NCI-H526 (cell line): Measurements from ENCODE around the gene SDF2.

Experiments
- DNase-seq, 2 experiments: peaks; one replicate each; lab custom pipeline; 2025; lab: John Stamatoyannopoulos, UW

SDF2 gene

GRCh38 chr17:28661635-28662526, at the start of gene SDF2, which contains the start of gene SUPT6H:
Gene SDF2, minus strand, starts transcription at chr17:28661906. Its CDS starts 30 bp downstream, at chr17:28661876.
Gene SUPT6H, plus strand, starts transcription at chr17:28662205. Its CDS starts 11,197 bp downstream, at chr17:28673402.
- DNase-seq, result peak; percentile 94 to 97

GRCh38 chr17:28710861-28711722, 49.4 kb upstream of the SDF2 start:
- DNase-seq, result peak; percentile 86 to 99

- DNase-seq, result no peak
Observed at GRCh38 chr17:28707339-28707720, 45.6 kb upstream of the SDF2 start.

DNA sequence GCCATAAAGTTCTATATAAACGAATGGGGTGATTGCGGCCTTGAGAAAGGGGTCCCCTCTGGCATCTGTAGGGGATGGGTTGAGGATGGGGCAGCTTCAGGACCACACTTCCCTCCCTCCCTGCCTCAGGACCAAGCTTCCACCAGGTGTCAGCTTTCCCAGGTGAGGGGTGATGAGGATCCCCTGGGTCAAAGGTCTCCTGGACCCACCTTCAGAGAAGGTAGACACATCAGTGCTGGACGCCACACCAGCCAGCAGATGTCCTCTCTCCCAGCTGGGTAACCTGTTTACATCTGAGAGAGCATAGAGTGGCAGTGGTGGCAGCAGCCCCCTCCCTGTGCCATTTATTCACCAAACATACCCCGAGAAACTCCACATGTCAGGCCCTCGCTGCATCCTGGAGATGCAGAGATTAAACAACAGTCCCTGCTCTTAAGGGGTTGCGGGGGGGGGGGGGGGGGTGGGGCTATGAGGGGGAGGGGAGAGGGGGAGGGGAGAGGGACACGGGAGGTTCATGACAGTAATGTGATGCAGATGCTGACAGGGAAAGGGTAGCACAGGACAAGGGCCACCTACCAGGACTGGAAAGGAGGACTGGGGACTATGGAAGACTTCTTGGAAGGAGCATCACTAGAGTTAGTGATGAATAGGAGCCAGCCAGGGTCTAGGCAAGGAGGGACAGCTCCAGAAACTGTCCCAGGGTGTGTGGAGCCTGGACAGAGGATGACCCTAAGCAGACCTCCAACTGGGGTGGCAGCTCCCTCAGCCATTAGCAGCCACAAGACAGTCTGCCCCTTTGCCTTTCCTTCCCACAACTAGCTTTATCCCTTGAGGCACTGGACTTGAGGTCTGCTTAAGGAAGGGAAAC, 45.0 kb upstream of the SDF2 start:
- no peak for DNase-seq

GRCh38 chr17:28705728-28706334, 44.1 kb upstream of the SDF2 start:
- no peak for DNase-seq

- DNase-seq, result no peak
Observed at GRCh38 chr17:28705074-28705659, 43.5 kb upstream of the SDF2 start.

- DNase-seq, result no peak
Observed at GRCh38 chr17:28704219-28704858, 42.6 kb upstream of the SDF2 start.

- DNase-seq, result no peak
Observed at GRCh38 chr17:28703552-28704218, 42.0 kb upstream of the SDF2 start.

DNA sequence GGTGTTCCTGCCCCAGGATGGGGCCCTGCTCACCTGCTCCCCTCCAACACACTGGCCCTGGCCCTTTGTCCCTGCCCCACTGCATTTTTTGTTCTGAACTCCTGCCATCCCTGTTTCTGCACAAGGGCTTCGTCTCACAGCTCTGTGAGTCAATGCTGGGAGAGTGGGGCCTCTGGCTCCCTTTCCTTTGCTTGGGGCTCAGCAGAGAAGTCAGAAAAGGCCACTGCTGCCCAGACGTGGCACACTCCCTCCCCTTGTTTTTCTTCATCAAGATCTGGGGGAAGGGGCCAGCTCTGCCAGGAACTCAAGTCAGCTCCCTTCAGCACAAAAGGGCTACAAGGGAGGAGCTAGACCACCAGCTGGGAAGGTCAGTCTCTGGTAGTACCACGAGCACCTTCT, 41.0 kb upstream of the SDF2 start:
- DNase-seq, result no peak

DNA sequence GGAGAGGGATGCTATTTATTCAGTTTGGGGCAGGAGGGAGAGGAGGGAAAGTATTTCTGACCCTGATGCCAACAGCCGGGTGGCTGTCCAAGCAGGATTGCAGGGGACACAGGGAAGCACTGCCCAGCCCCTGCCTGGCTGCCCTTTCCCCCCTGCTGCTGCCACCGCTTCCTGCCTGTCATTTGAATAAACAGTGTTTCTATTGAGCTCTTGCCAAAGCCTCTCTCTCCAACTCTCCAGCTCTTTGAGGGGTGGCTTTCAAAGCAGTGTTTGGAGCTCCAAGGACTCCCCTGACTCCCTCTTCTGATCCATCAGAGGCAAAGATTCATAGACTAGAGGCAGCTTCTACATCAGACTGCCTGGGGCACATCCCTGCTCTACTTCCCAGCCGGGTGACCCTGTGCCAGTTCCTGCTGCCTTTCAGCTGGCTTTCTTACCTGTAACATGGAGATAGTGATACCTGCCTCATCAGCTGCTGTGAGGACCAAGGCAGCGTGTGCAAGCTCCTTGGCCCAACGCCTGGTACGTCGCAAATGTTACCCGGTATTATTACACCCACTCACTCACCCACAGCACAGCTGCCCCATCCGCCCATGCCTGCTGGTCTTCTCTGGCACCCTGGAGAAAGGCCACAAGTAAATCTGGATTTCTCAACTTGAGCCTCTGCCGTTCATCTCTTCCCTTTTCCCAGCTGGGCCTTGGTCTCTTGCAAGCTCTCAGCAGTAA, 40.5 kb upstream of the SDF2 start:
- no peak for DNase-seq

DNA sequence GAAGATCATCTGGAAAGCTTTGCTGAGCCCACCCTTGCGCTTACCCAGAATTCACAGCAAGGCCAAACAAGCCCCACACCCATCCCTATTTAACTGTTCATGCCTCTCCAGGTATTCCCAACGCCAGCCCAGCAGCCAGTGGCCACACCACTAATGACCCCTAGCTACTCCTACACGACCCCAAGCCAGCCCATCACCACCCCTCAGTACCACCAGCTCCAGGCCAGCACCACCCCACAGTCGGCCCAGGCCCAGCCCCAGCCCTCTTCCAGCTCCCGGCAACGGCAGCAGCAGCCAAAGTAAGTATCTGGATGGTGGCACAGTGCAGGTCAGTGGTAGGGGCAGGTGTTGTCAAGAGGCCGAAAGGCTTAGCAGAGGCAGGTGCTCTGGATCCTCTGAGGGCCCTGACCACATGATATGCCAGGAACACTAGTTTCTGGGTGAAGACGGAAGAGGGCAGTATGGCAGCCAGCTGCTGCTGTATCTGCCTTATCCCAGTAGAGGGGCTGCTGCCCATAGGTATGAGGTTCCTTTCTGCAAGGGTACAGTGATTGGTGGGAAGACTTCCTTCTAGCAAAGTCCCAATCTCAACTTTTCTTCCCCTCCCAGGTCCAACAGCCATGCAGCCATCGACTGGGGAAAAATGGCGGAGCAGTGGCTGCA, 39.3 kb upstream of the SDF2 start:
- no peak for DNase-seq

DNA sequence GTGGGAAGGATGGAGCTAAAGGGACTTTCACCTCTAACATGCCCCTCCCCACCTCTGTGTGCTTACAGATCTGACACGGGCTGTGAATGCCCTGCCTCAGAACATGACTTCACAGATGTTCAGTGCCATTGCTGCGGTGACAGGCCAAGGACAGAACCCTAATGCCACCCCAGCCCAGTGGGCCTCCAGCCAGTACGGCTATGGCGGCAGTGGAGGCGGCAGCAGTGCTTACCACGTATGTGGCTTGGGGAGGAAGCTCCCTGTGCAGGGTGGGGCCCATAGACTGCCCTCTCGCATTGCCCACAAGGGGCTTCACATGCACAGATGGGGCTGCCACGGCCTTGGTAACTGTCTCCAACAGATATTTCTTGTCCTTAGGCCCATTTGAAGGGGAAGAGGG, 38.6 kb upstream of the SDF2 start:
- no peak for DNase-seq

DNA sequence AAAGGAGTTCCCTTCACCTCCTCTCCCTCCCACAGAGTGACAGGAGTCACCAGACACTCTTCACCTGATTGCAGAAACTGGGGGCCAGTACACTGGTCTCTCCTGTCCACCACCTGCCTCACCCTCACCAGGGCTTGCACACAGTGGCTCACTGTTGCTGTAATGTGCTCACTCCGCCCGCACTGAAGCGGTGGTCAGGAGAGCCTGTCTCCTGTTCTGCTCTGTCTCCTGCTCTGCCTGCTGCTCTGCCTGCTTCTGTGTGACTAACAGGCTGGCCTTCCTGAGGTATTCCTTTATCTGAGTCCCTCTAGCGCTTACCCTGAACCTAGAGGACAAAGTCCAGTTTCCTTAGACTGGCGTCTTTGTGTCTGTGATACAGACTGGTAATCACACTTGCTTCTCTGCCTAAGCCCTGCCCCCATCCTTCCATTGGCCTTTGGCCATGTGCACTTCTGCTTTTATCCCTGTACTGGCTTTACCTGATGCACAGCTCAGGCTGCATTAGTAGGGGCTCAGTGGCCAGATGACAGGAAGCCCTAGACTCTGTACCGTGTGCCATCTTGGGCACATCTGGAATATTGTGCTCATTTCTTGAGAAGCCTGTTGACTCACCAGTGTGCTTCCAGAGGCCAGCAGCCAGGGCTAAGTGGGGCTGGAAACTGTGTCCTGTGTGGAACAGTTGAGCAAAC, 36.7 kb upstream of the SDF2 start:
- DNase-seq, result peak; percentile 98

GRCh38 chr17:28693869-28694268, 32.2 kb upstream of the SDF2 start:
- DNase-seq, result no peak

DNA sequence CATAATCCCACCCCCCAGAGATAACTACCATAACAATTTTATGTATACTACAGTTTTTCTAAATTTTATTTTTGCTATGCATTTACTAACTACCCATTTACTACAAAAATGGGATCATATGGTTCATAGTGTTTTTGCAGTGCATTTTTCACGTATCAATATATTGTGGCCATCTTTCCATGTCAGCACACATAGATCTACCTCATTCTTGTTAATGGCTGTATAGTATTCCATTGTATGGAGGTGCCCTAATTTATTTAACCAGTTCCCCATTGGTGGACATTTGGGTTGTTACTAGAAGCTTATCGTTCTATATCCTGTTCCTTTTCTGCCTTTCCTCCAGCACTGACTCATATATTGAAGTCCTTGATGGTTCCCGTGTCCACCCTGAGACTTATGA, 27.3 kb upstream of the SDF2 start:
- DNase-seq, result no peak

DNA sequence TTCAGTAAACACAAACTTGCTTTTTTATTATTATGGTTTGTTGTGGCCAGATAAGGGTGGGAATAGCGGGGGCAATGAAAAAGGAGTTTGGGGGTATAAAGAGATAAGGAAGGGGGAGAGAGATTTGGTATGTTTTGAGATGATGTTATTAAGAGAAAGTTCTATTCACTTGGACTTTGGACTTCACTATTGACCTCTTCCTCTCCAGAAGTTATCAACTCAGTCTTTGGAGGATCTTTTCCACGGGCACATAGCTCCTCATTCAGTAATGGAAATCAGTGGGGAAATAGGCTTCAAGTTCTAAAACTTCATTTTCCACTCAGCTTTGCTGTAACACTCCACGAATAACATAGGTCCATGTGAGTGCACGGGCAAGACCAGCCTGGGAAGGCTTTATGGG, 26.8 kb upstream of the SDF2 start:
- DNase-seq, result no peak

- DNase-seq, result no peak
Observed at GRCh38 chr17:28686296-28686695, 24.6 kb upstream of the SDF2 start.

DNA sequence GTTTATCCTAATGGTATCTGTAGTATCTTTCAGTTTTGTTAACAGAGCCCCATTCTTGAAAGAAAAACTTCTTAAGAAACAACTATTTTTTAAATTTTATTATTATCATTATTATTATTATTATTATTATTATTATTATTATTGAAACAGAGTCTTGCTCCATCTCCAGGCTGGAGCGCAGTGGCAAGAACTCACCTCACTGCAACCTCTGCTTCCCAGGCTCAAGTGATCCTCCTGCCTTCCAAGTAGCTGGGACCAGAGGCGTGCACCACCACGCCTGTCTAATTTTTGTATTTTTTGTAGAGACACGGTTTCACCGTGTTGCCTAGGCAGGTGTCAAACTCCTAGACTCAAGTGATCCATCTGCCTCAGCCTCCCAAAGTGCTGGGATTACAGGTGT, 23.7 kb upstream of the SDF2 start:
- no peak for DNase-seq
